Islet precursor cell (in vitro differentiated cells): ENCODE measurements around the gene NOS1AP.
"Not testable (repeated sequence)": the region's sequence is repeated elsewhere in the genome, so short reads cannot be mapped to it uniquely, and the experiment has no call there.

Source experiments
- DNase-seq: peaks from one replicate; pipeline ENCODE4 v3.0.0-alpha.2; 2018

Gene NOS1AP

GRCh38 chr1:162060314-162060713 is 9.2 kb upstream of the NOS1AP start:
- DNase-seq = no peak

- no peak for DNase-seq
These were observed 6.9 kb upstream of the NOS1AP start for GRCh38 chr1:162062542-162063015.

GRCh38 chr1:162065016-162065415 is 4.5 kb upstream of the NOS1AP start:
- DNase-seq = no peak

- DNase-seq = not testable (repeated sequence)
These were observed 2.7 kb upstream of the NOS1AP start for GRCh38 chr1:162066836-162067235.

GRCh38 chr1:162067466-162067865 is 2.0 kb upstream of the NOS1AP start:
- no peak for DNase-seq

GRCh38 chr1:162068301-162068700 is 1.2 kb upstream of the NOS1AP start:
- DNase-seq = no peak

GRCh38 chr1:162070094-162070748 is 730 bp downstream of the NOS1AP start:
- peak; percentile 68 for DNase-seq

- peak; percentile 78 for DNase-seq
These were observed 1.3 kb downstream of the NOS1AP start for GRCh38 chr1:162070825-162071224.

GRCh38 chr1:162072740-162073139 is 3.2 kb downstream of the NOS1AP start:
- DNase-seq = no peak

GRCh38 chr1:162074276-162075005 is 5.0 kb downstream of the NOS1AP start:
- no peak for DNase-seq

- DNase-seq = no peak
These were observed 6.4 kb downstream of the NOS1AP start for GRCh38 chr1:162075862-162076261.

- no peak for DNase-seq
These were observed 8.3 kb downstream of the NOS1AP start for GRCh38 chr1:162077648-162078299.

- DNase-seq = no peak
These were observed 9.5 kb downstream of the NOS1AP start for GRCh38 chr1:162079030-162079429.

GRCh38 chr1:162080472-162081015 is 11.1 kb downstream of the NOS1AP start:
- no peak for DNase-seq

GRCh38 chr1:162081316-162081715 is 11.8 kb downstream of the NOS1AP start:
- no peak for DNase-seq

- not testable (repeated sequence) for DNase-seq
These were observed 12.6 kb downstream of the NOS1AP start for GRCh38 chr1:162082080-162082479.

- no peak for DNase-seq
These were observed 13.8 kb downstream of the NOS1AP start for GRCh38 chr1:162083273-162083672.

- DNase-seq = no peak
These were observed 16.5 kb downstream of the NOS1AP start for GRCh38 chr1:162085991-162086390.

GRCh38 chr1:162087111-162087510 is 17.6 kb downstream of the NOS1AP start:
- DNase-seq = no peak

- DNase-seq = peak; percentile 57
These were observed 18.1 kb downstream of the NOS1AP start for GRCh38 chr1:162087574-162087973.

GRCh38 chr1:162088281-162088969 is 18.9 kb downstream of the NOS1AP start:
- no peak for DNase-seq

- DNase-seq = no peak
These were observed 20.3 kb downstream of the NOS1AP start for GRCh38 chr1:162089748-162090147.

GRCh38 chr1:162090378-162090777 is 20.9 kb downstream of the NOS1AP start:
- DNase-seq = no peak
